DND-41 (cell line): ENCODE results near the gene SLC22A14.

Source experiments
- CTCF ChIP-seq: IDR thresholded peaks from 2 replicates; pipeline ENCODE4 v1.5.1; 2012; ENCODE audit warnings: borderline replicate concordance, low read length, moderate library complexity, mild to moderate bottlenecking; ENCODE audit not compliant: poor library complexity, severe bottlenecking; ENCODE audit errors: extremely low read depth
- EZH2 ChIP-seq: IDR thresholded peaks from 3 replicates; pipeline ENCODE4 v1.6.1; 2012; ENCODE audit warnings: borderline replicate concordance, low read depth, mild to moderate bottlenecking, moderate library complexity, low read length, inconsistent platforms; ENCODE audit not compliant: severe bottlenecking

GRCh38 chr3:38365469-38366062, 83.5 kb downstream of the SLC22A14 start:
- TF ChIP-seq EZH2: no peak
- TF ChIP-seq CTCF: no peak
